WTC11 (cell line): Measurements from ENCODE around the gene RNASE4. TPM values are rescaled to one million over a fixed set of nuclear protein-coding genes. Genes with fewer than 3 reads are reported as not detected.

Source experiments
- ATAC-seq: fragments of 200-7000 bp; cut with Tn5 transposase; 2 replicates; pipeline ENCODE4 v1.10.0; 2021; ENCODE audit warnings: mild to moderate bottlenecking, moderate library complexity
- CTCF ChIA-PET: fragments of 300-600 bp; sonication (Branson Sonifier 250); formaldehyde crosslinking; loops from one replicate; lab custom pipeline; 2021; ENCODE audit warnings: antibody characterized with exemption; lab: Charles Lee
- POLR2A ChIA-PET: fragments of 350-600 bp; sonication (Branson Sonifier 250); formaldehyde crosslinking; loops from one replicate; lab custom pipeline; 2021; ENCODE audit warnings: antibody characterized with exemption; lab: Charles Lee
- DNase-seq: peaks from one replicate; pipeline ENCODE4 v3.0.0; 2021; ENCODE audit warnings: low spot score
- H3K27ac Mint-ChIP-seq: 2 replicates; pipeline ENCODE4 v1.8.0; 2021; ENCODE audit warnings: mixed read lengths
- H3K27me3 Mint-ChIP-seq: 2 replicates; pipeline ENCODE4 v1.8.0; 2021; ENCODE audit warnings: low read depth, mild to moderate bottlenecking, moderate library complexity, mixed read lengths
- H3K36me3 Mint-ChIP-seq: 2 replicates; pipeline ENCODE4 v1.8.0; 2021; ENCODE audit warnings: mixed read lengths
- H3K4me1 Mint-ChIP-seq: 2 replicates; pipeline ENCODE4 v1.8.0; 2022; ENCODE audit warnings: mixed read lengths
- H3K4me3 Mint-ChIP-seq: 2 replicates; pipeline ENCODE4 v1.8.0; 2021; ENCODE audit warnings: mild to moderate bottlenecking, moderate library complexity, mixed read lengths
- H3K9me3 Mint-ChIP-seq: 2 replicates; pipeline ENCODE4 v1.8.0; 2021; ENCODE audit warnings: mixed read lengths
- ARID4B ChIP-seq: sonication (generic); formaldehyde crosslinking; IDR thresholded peaks from 2 replicates; pipeline ENCODE4 v1.8.0; 2023; ENCODE audit warnings: missing genetic modification reagents, mild to moderate bottlenecking, borderline replicate concordance
- ATF2 ChIP-seq: sonication (generic); formaldehyde crosslinking; IDR thresholded peaks from 2 replicates; pipeline ENCODE4 v1.8.1; 2022; ENCODE audit warnings: low read depth, missing genetic modification reagents, borderline replicate concordance
- ATF6 ChIP-seq: sonication (generic); formaldehyde crosslinking; IDR thresholded peaks from 2 replicates; pipeline ENCODE4 v1.8.1; 2023; ENCODE audit warnings: mild to moderate bottlenecking, missing genetic modification reagents
- ERG ChIP-seq: fragments of 250-450 bp; sonication (Bioruptor Pico); IDR thresholded peaks from 2 replicates; pipeline ENCODE4 v1.8.0; 2021; ENCODE audit warnings: mild to moderate bottlenecking
- FOXK1 ChIP-seq: sonication (generic); formaldehyde crosslinking; IDR thresholded peaks from 2 replicates; pipeline ENCODE4 v1.8.0; 2022; ENCODE audit warnings: mild to moderate bottlenecking, moderate library complexity, missing genetic modification reagents
- IRF1 ChIP-seq: sonication (generic); formaldehyde crosslinking; IDR thresholded peaks from 2 replicates; pipeline ENCODE4 v1.8.0; 2023; ENCODE audit warnings: missing genetic modification reagents
- JUN ChIP-seq: sonication (generic); formaldehyde crosslinking; IDR thresholded peaks from 2 replicates; pipeline ENCODE4 v1.8.0; 2023; ENCODE audit warnings: mild to moderate bottlenecking, missing genetic modification reagents
- SMAD3 ChIP-seq: sonication (generic); formaldehyde crosslinking; IDR thresholded peaks from 2 replicates; pipeline ENCODE4 v1.8.0; 2022; ENCODE audit warnings: missing genetic modification reagents, mild to moderate bottlenecking, borderline replicate concordance
- TCF7 ChIP-seq: sonication (generic); formaldehyde crosslinking; IDR thresholded peaks from 2 replicates; pipeline ENCODE4 v1.8.0; 2022; ENCODE audit warnings: mild to moderate bottlenecking, low read depth, missing genetic modification reagents, moderate library complexity
- USF1 ChIP-seq: sonication (generic); formaldehyde crosslinking; IDR thresholded peaks from 2 replicates; pipeline ENCODE4 v1.8.0; 2022; ENCODE audit warnings: mild to moderate bottlenecking, missing genetic modification reagents
- ZNF232 ChIP-seq: sonication (generic); formaldehyde crosslinking; IDR thresholded peaks from 2 replicates; pipeline ENCODE4 v1.8.0; 2022; ENCODE audit warnings: mild to moderate bottlenecking, missing genetic modification reagents
- ZNF263 ChIP-seq: sonication (generic); formaldehyde crosslinking; IDR thresholded peaks from 2 replicates; pipeline ENCODE4 v1.8.1; 2022; ENCODE audit warnings: low read depth, mild to moderate bottlenecking, moderate library complexity, missing genetic modification reagents
- ZNF512 ChIP-seq: sonication (generic); formaldehyde crosslinking; IDR thresholded peaks from 2 replicates; pipeline ENCODE4 v1.8.1; 2022; ENCODE audit warnings: missing genetic modification reagents, borderline replicate concordance
- total RNA-seq: library from RNA; stranded (reverse); gene quantifications from 3 replicates; pipeline ENCODE4 v1.2.3, GENCODE V29; 2021

RNASE4 gene
- total RNA-seq, 1 experiment from 2014 or later, result 2.8 TPM

GRCh38 chr14:20722016-20722415 is 37.7 kb downstream of the RNASE4 start:
- Mint-ChIP-seq H3K9me3 (peaks cover 3% of the 10 kb centered on the region; the same call in 1 of the 2 replicates), H3K27ac (no peak overlapping the region), H3K4me1 (0 out of 2 replicates have a peak, but pooled peaks cover 2% of the 10 kb centered on the region), H3K27me3 (peaks cover 35% of the 10 kb centered on the region), H3K4me3 (no peak overlapping the region), H3K36me3 (no peaks in the 10 kb centered on the region)
- POLR2A ChIA-PET, result no interaction called here
- no peak for ATAC-seq
- TF ChIP-seq USF1 (CRISPR knock-in tag) (no peak), ATF2 (CRISPR knock-in tag) (no peak), IRF1 (CRISPR knock-in tag) (no peak), SMAD3 (no peak), FOXK1 (CRISPR knock-in tag) (no peak), ZNF512 (no peak), TCF7 (CRISPR knock-in tag) (no peak), ATF6 (CRISPR knock-in tag) (no peak), ZNF232 (CRISPR knock-in tag) (no peak), ERG (CRISPR knock-in tag) (no peak), ARID4B (no peak), ZNF263 (CRISPR knock-in tag) (no peak), JUN (no peak)
- DNase-seq, result no peak
- CTCF ChIA-PET, result interaction anchor here (0.5 to 1.9 kb wide), 3 partner anchors 134 to 893 kb away, joined by 3 to 6 read pairs (median 5); no protein-coding TSS in a partner anchor
